ENCODE results near the gene ATP7B.

ATP7B gene

GRCh38 chr13:51895906-51896888 is 115.1 kb downstream of the ATP7B start:
- no peak for DNase-seq (ENCODE audit: low spot score)
- H3K27ac ChIP-seq, result no peak overlapping the region
- TF ChIP-seq CTCF (IDR thresholded peaks at IDR 0.05), result no peak
- H3K4me3 ChIP-seq, result no peak overlapping the region

- no peak for TF ChIP-seq CTCF (IDR thresholded peaks at IDR 0.05)
- no peak overlapping the region for H3K4me3 ChIP-seq
- DNase-seq (ENCODE audit: low spot score), result no peak
- H3K27ac ChIP-seq, result no peak overlapping the region
Observed at GRCh38 chr13:51894239-51894638, 117.0 kb downstream of the ATP7B start.

- H3K4me3 ChIP-seq, result no peak overlapping the region
- no peak for TF ChIP-seq CTCF (IDR thresholded peaks at IDR 0.05)
- H3K27ac ChIP-seq, result no peak overlapping the region
- DNase-seq (ENCODE audit: low spot score), result no peak
Observed at GRCh38 chr13:51892657-51893056, 118.6 kb downstream of the ATP7B start.

GRCh38 chr13:51887468-51887867 is 123.8 kb downstream of the ATP7B start:
- no peak for DNase-seq (ENCODE audit: low spot score)
- TF ChIP-seq CTCF (IDR thresholded peaks at IDR 0.05), result no peak

GRCh38 chr13:51885651-51886050 is 125.6 kb downstream of the ATP7B start:
- no peak overlapping the region for H3K4me3 ChIP-seq
- no peak for TF ChIP-seq CTCF (IDR thresholded peaks at IDR 0.05)
- no peak overlapping the region for H3K27ac ChIP-seq
- DNase-seq (ENCODE audit: low spot score), result no peak

More at GRCh38 chr13:51887468-51887867, 123.8 kb downstream of the ATP7B start:
- no peak overlapping the region for H3K27ac ChIP-seq
- H3K4me3 ChIP-seq, result no peak overlapping the region

GRCh38 chr13:51883226-51883600 is 128.0 kb downstream of the ATP7B start:
- H3K4me3 ChIP-seq, result no peak overlapping the region

More at GRCh38 chr13:51883226-51883600, 128.0 kb downstream of the ATP7B start:
- no peak for TF ChIP-seq CTCF (IDR thresholded peaks at IDR 0.05)
- no peak for DNase-seq (ENCODE audit: low spot score)
- H3K27ac ChIP-seq, result no peak overlapping the region
